SK-N-SH treated with all-trans-retinoic acid at 6 μM for 48 hours (cell line): ENCODE results near the gene DNMT3L.

Experiments
- GLIS3 ChIP-seq: fragments of 250-450 bp; sonication (Bioruptor Pico); IDR thresholded peaks from 2 replicates; pipeline ENCODE4 v1.5.0; 2020; ENCODE audit warnings: mild to moderate bottlenecking, moderate library complexity
- ZFP30 ChIP-seq: fragments of 450-650 bp; formaldehyde crosslinking; IDR thresholded peaks from 2 replicates; pipeline ENCODE4 v1.5.0; 2022; ENCODE audit warnings: mild to moderate bottlenecking, moderate library complexity
- TF ChIP-seq, protein P1 (sequence below): fragments of 250-450 bp; sonication (Bioruptor Pico); IDR thresholded peaks from 2 replicates; pipeline ENCODE4 v1.8.0; 2020; ENCODE audit warnings: mild to moderate bottlenecking, moderate library complexity, borderline replicate concordance

DNA sequence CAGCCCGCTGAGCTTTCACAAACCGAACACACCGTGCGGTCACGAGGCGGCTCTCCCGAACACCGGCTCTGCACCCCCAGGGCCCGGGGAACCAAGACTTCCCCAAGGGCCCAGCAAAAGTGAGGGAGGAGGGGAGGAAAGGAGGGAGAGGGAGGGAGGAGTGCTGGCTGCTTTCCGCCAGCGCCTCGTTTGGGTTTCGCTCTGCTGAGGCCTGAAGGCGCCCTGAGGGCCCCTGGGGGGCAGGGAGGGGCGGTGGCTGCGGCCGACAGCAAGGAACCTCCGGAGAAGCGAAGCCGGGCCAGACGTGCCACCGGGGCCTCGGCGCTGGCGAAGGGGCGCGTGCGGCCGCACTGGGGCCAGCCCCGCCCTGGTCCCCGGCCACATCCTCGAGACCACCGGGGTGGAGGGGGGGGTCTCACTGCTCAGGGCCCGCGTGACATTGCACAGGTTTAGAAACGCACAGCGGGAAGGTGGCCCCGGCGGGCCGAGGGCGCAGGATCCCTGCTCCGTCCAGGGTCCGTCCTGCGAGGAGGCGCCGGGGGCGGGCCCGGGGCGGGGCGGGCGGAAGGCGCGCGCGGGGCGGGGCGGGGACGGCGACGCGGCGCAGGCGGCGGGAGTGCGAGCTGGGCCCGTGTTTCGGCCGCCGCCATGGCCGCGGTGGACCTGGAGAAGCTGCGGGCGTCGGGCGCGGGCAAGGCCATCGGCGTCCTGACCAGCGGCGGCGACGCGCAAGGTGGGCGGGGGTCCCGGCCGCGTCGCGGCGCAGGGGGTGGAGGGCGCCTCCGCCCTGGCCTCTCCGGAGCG lies 38.0 kb upstream of the DNMT3L start, which contains the start of gene PFKL:
- TF ChIP-seq ZFP30 (CRISPR knock-in tag) = no peak
- no peak for TF ChIP-seq GLIS3 (CRISPR knock-in tag)
- TF ChIP-seq, protein P1, sequence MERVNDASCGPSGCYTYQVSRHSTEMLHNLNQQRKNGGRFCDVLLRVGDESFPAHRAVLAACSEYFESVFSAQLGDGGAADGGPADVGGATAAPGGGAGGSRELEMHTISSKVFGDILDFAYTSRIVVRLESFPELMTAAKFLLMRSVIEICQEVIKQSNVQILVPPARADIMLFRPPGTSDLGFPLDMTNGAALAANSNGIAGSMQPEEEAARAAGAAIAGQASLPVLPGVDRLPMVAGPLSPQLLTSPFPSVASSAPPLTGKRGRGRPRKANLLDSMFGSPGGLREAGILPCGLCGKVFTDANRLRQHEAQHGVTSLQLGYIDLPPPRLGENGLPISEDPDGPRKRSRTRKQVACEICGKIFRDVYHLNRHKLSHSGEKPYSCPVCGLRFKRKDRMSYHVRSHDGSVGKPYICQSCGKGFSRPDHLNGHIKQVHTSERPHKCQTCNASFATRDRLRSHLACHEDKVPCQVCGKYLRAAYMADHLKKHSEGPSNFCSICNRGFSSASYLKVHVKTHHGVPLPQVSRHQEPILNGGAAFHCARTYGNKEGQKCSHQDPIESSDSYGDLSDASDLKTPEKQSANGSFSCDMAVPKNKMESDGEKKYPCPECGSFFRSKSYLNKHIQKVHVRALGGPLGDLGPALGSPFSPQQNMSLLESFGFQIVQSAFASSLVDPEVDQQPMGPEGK (CRISPR knock-in tag) = no peak
